SHP77 treated with DMSO at 0.1 percent for 48 hours (cell line): Measurements from ENCODE around the gene ELAVL3.
"Not testable (repeated sequence)": the region's sequence is repeated elsewhere in the genome, so short reads cannot be mapped to it uniquely, and the experiment has no call there.

ENCODE experiments used
- DNase-seq: peaks from one replicate; lab custom pipeline; 2025; lab: John Stamatoyannopoulos, UW

ELAVL3 gene

DNA sequence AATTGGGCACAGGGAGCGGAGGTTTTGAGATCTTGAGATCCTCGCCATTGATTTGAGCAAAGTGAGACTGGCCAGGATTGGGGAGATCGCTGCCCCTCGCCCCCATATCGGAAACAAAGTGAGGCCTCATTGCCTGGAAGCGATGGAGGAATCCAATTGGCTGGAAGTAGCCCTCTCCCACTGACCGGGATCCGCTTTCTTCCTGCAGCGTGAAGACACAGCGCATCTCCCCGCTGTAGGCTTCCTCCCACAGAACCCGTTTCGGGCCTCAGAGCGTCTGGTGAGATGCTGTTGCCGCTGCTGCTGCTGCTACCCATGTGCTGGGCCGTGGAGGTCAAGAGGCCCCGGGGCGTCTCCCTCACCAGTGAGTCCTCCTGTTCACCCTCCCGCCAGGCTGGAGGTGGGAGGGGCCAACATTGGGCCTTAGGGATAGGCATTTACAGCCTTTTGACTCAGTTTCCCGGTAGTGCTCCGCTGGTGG, 45.0 kb downstream of the ELAVL3 start:
- no peak for DNase-seq

GRCh38 chr19:11435057-11435832, 45.6 kb downstream of the ELAVL3 start, which contains the start of the genes ODAD3 and PRKCSH:
TSS of gene ODAD3 (minus strand) at chr19:11435121. CDS start at chr19:11435016, 105 bp downstream.
TSS of gene PRKCSH (plus strand) at chr19:11435635. CDS start at chr19:11436118, 483 bp downstream.
- peak; percentile 99 for DNase-seq

GRCh38 chr19:11434703-11435056, 46.2 kb downstream of the ELAVL3 start:
- no peak for DNase-seq

GRCh38 chr19:11433526-11433925, 47.3 kb downstream of the ELAVL3 start:
- not testable (repeated sequence) for DNase-seq

- no peak for DNase-seq
These were observed 54.2 kb downstream of the ELAVL3 start for GRCh38 chr19:11426656-11427055.

DNA sequence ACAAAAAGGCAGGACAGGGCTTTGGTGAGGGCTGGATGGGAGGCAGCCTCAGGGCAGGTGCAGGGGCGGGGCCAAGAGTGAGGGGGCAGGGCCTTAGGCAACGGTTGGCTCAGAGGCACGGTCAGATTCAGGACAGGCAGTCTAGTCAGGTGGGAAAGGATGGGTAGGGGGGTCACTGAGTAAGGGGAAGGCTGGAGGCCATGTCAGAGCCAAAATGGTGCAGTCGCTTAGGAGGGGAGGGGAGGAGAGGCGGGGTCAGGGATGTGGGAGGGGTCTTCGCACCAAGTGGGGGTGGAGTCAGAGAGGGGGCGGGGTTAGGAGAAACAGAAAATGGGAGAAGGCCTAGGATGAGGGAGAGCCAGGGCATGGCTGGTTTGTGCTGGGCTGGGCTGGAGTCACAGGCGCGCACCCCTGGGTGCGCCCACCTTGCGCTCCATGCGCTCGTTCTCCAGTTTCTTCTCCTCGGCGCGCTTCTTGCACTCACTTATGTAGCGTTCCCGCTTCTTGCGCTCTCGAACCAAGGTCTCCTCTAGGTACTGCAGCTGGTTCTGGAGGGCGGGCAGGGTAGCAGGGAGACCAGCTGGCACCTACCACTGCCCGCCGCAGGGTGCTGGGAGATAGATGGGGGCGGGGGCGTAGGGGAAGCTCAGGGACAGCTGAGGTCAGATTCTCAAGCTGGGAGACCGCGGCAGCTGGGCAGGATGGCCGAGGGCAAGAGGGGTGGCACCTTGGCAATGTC, 55.0 kb downstream of the ELAVL3 start:
- peak; percentile 66 for DNase-seq

DNA sequence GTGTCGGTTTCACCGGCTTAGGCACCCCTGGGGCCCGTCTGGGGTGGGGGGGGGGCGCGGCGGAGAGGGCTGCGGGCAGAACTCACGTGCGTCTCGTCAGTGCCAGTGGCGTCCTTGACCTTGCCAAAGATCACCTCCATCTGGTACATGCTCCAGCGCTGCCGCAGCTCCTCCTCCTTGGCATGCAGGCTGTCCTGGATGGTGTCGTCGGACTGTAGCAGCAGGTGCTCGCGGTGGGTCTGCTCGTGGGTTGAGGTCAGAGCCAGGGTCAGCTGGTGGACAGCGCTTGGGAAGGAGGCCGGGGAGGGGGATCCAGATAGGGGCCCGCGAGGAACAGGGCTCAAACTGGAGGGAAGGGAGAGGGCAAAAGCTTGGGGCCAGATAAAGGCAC, 57.1 kb downstream of the ELAVL3 start:
- no peak for DNase-seq

- DNase-seq: no peak
These were observed 57.6 kb downstream of the ELAVL3 start for GRCh38 chr19:11423164-11423790.

GRCh38 chr19:11422163-11423065, 58.4 kb downstream of the ELAVL3 start:
- DNase-seq: no peak

- DNase-seq: no peak
These were observed 59.3 kb downstream of the ELAVL3 start for GRCh38 chr19:11421371-11422098.

DNA sequence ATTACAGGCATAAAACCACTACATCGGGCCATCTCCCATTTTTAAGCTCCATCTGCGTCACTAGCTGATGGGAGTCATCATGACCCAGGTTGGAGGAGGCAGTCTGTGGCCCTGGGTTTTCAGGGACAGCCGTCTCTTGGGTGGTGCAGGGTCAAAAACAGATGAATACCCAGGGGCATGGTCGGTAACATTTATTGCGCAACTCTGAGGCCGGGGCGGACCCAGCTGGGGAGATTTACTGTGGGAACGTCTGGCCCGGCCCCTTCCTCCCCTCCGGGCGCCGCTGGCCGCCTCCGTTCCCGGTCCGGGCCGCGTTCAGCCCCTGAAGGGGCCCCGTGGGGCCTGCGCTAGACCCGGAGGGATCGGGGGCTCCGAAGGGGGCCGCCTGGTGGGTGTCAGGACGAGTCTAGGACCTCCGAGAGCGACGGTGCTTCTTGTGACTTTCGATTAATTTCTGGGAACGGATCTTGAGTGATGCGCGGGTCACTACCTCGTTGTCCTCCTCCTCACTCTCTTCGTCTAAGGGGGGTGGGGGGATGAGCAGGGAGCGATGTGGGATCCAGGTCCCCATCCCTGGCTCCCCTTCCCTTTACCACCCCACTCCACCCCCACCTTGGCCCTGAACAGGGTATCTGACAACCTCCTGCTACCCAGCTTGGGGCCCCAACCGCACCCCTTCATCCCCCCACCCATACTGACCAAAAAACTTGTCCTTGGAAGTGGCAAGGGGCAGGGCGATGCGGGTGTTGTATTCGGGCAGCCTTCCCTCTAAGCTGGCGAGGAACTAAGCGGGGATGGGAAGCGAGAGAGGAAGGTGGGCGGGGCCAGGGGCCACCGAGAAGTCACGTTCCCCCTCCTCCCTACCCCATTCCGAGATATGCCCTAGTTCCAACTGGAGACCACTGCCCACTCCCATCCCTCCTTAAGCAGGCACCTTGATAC, 60.1 kb downstream of the ELAVL3 start:
- DNase-seq: no peak

- DNase-seq: peak; percentile 11
These were observed 62.0 kb downstream of the ELAVL3 start, which contains the start of gene RGL3 for GRCh38 chr19:11418549-11419506. TSS of gene RGL3 (minus strand) at chr19:11419314. CDS start at chr19:11419278, 36 bp downstream.

DNA sequence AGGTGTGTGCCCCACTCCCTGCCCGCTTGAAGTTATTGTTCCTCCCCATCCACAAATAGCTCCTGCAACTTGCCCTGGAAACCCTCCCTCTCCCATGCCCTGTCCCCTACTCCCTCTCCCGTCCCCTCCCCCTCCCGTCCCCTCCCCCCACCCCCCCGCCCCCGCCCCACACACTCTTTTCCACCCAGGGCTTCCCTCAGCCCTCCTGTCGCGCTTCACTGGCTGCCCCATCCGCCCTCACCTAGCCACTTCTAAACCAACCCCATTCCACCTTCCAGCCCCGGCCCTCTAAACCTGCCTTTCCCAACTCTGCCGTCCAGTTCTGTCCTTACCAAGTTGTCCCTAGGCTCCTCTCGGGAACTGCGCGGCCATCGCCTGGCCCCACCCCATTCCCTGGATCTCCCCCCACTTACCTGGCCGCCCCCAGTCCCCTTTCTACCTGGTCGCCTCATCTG, 62.7 kb downstream of the ELAVL3 start:
- no peak for DNase-seq

GRCh38 chr19:11416346-11417052, 64.3 kb downstream of the ELAVL3 start:
- no peak for DNase-seq

GRCh38 chr19:11414544-11414943, 66.3 kb downstream of the ELAVL3 start:
- DNase-seq: no peak

DNA sequence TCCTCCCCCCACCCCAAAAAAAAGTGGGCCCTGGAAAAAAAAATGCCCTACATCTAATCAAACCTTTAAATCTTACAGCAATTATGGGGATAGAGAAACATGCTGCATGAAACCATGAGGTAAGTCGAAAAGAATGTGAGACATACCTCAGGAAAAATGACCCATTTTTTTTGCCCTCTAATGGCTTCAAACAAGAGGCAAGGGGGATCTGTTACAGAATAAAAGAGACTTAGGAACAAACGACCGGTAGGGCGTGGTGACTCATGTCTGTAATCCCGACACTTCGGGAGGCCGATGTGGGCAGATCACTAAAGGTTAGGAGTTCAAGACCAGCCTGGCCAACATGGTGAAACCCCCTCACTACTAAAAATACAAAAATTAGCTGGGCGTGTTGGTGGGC, 70.2 kb downstream of the ELAVL3 start:
- no peak for DNase-seq

- DNase-seq: no peak
These were observed 72.3 kb downstream of the ELAVL3 start for GRCh38 chr19:11408591-11408990.
